GM21423 (cell line): ENCODE data around the gene CD79B.
A peak's percentile ranks its signal among the peaks of the same experiment; 100 is the strongest.

Experiments
- ATAC-seq: cut with Tn5 transposase; IDR thresholded peaks from one replicate; pipeline ENCODE4 v1.9.1; 2021; ENCODE audit warnings: mild to moderate bottlenecking, moderate library complexity; ENCODE audit not compliant: unreplicated experiment

CD79B gene

GRCh38 chr17:63954402-63955063 is 22.4 kb upstream of the CD79B start:
- ATAC-seq = peak; percentile 64

GRCh38 chr17:63950940-63951907 is 19.1 kb upstream of the CD79B start:
- ATAC-seq = no peak

- no peak for ATAC-seq
Observed at GRCh38 chr17:63949576-63950250, 17.6 kb upstream of the CD79B start.

GRCh38 chr17:63948521-63948920 is 16.4 kb upstream of the CD79B start:
- ATAC-seq = no peak

- ATAC-seq = no peak
Observed at GRCh38 chr17:63947711-63948330, 15.7 kb upstream of the CD79B start.

- ATAC-seq = peak; percentile 43
Observed at GRCh38 chr17:63946440-63947363, 14.6 kb upstream of the CD79B start.

- peak; percentile 42 for ATAC-seq
Observed at GRCh38 chr17:63945784-63946439, 13.8 kb upstream of the CD79B start.

- no peak for ATAC-seq
Observed at GRCh38 chr17:63944736-63945499, 12.8 kb upstream of the CD79B start.

GRCh38 chr17:63943745-63944144 is 11.6 kb upstream of the CD79B start:
- no peak for ATAC-seq

- no peak for ATAC-seq
Observed at GRCh38 chr17:63942309-63942985, 10.3 kb upstream of the CD79B start.

GRCh38 chr17:63941751-63942150 is 9.6 kb upstream of the CD79B start:
- ATAC-seq = no peak

GRCh38 chr17:63941162-63941561 is 9.0 kb upstream of the CD79B start:
- no peak for ATAC-seq

- ATAC-seq = no peak
Observed at GRCh38 chr17:63940584-63940983, 8.5 kb upstream of the CD79B start.

- no peak for ATAC-seq
Observed at GRCh38 chr17:63939884-63940283, 7.8 kb upstream of the CD79B start.

- ATAC-seq = no peak
Observed at GRCh38 chr17:63939401-63939800, 7.3 kb upstream of the CD79B start.

- no peak for ATAC-seq
Observed at GRCh38 chr17:63937920-63938319, 5.8 kb upstream of the CD79B start.

- ATAC-seq = no peak
Observed at GRCh38 chr17:63937319-63937718, 5.2 kb upstream of the CD79B start.
